ENCODE measurements around the gene CD300LD.
A peak's percentile ranks its signal among the peaks of the same experiment; 100 is the strongest.

Gene CD300LD

GRCh38 chr17:74608511-74608910 is 16.4 kb upstream of the CD300LD start:
- H3K4me3 ChIP-seq (ENCODE audit: low read depth, low read length) = no peak overlapping the region
- in situ Hi-C loops (cut with HindIII; ENCODE audit: low sequenced_read_pairs) = no loop called here
- no peak for TF ChIP-seq CTCF (IDR thresholded peaks at IDR 0.05; ENCODE audit: low read depth, low read length)
- no peak for DNase-seq (ENCODE audit: low read depth, low spot score)

GRCh38 chr17:74607221-74607620 is 15.1 kb upstream of the CD300LD start:
- H3K4me3 ChIP-seq (ENCODE audit: low read depth, low read length) = no peak overlapping the region
- TF ChIP-seq CTCF (IDR thresholded peaks at IDR 0.05; ENCODE audit: low read depth, low read length) = no peak
- in situ Hi-C loops (cut with HindIII; ENCODE audit: low sequenced_read_pairs) = no loop called here
- DNase-seq (ENCODE audit: low read depth, low spot score) = no peak

- H3K4me3 ChIP-seq (ENCODE audit: low read depth, low read length) = no peak overlapping the region
- DNase-seq (ENCODE audit: low read depth, low spot score) = no peak
- in situ Hi-C loops (cut with HindIII; ENCODE audit: low sequenced_read_pairs) = no loop called here
- TF ChIP-seq CTCF (IDR thresholded peaks at IDR 0.05; ENCODE audit: low read depth, low read length) = no peak
Measured at GRCh38 chr17:74606050-74606449, 14.0 kb upstream of the CD300LD start.

- in situ Hi-C loops (cut with HindIII; ENCODE audit: low sequenced_read_pairs) = no loop called here
Measured at GRCh38 chr17:74605361-74605760, 13.3 kb upstream of the CD300LD start.

GRCh38 chr17:74604761-74605160 is 12.7 kb upstream of the CD300LD start:
- TF ChIP-seq CTCF (IDR thresholded peaks at IDR 0.05; ENCODE audit: low read depth, low read length) = no peak
- in situ Hi-C loops (cut with HindIII; ENCODE audit: low sequenced_read_pairs) = no loop called here
- no peak overlapping the region for H3K4me3 ChIP-seq (ENCODE audit: low read depth, low read length)
- DNase-seq (ENCODE audit: low read depth, low spot score) = no peak

More at GRCh38 chr17:74605361-74605760, 13.3 kb upstream of the CD300LD start:
- H3K4me3 ChIP-seq (ENCODE audit: low read depth, low read length) = no peak overlapping the region
- TF ChIP-seq CTCF (IDR thresholded peaks at IDR 0.05; ENCODE audit: low read depth, low read length) = no peak
- peak; percentile 23 for DNase-seq (ENCODE audit: low read depth, low spot score)

GRCh38 chr17:74604200-74604599 is 12.1 kb upstream of the CD300LD start:
- DNase-seq (ENCODE audit: low read depth, low spot score) = no peak
- no peak for TF ChIP-seq CTCF (IDR thresholded peaks at IDR 0.05; ENCODE audit: low read depth, low read length)
- no peak overlapping the region for H3K4me3 ChIP-seq (ENCODE audit: low read depth, low read length)
- in situ Hi-C loops (cut with HindIII; ENCODE audit: low sequenced_read_pairs) = no loop called here

GRCh38 chr17:74603746-74604145 is 11.7 kb upstream of the CD300LD start:
- DNase-seq (ENCODE audit: low read depth, low spot score) = no peak
- no peak overlapping the region for H3K4me3 ChIP-seq (ENCODE audit: low read depth, low read length)
- no peak for TF ChIP-seq CTCF (IDR thresholded peaks at IDR 0.05; ENCODE audit: low read depth, low read length)
- in situ Hi-C loops (cut with HindIII; ENCODE audit: low sequenced_read_pairs) = no loop called here
